ENCODE measurements around the gene LDB1. TPM values are rescaled to one million over a fixed set of nuclear protein-coding genes. Genes with fewer than 3 reads are reported as not detected.

The LDB1 gene
- total and polyA plus RNA-seq, 2 of the 13 experiments (the other 11 are each of a cell fraction or from before 2014, with no cell fraction given) = 17.2 to 45.5 TPM

- TF ChIP-seq ZSCAN21 (CRISPR knock-in tag; IDR thresholded peaks at IDR 0.05; ENCODE audit: borderline replicate concordance) (peak; percentile 81), MED13 (CRISPR knock-in tag; IDR thresholded peaks at IDR 0.05) (no peak), ZBTB10 (CRISPR knock-in tag; IDR thresholded peaks at IDR 0.05; ENCODE audit: borderline replicate concordance) (no peak), SP2 (CRISPR knock-in tag; IDR thresholded peaks at IDR 0.05) (peak; percentile 36; the same call in 1 of the 2 replicates), ZNF138 (CRISPR knock-in tag; IDR thresholded peaks at IDR 0.05; ENCODE audit: low read depth) (0 out of 2 replicates have a peak, but pooled peaks have one; percentile 68), RBFOX2 (IDR thresholded peaks at IDR 0.05; ENCODE audit: low read depth, low read length) (peak; percentile 67), SIN3B (IDR thresholded peaks at IDR 0.05; ENCODE audit: low read length) (no peak), KLF16 (CRISPR knock-in tag; IDR thresholded peaks at IDR 0.05) (no peak), TAF1 (CRISPR knock-in tag; IDR thresholded peaks at IDR 0.05) (no peak; the same call in 1 of the 2 replicates), WIZ (CRISPR knock-in tag; IDR thresholded peaks at IDR 0.05) (no peak), HIC2 (CRISPR knock-in tag; IDR thresholded peaks at IDR 0.05; ENCODE audit: low read depth) (no peak), IRF2 (CRISPR knock-in tag; IDR thresholded peaks at IDR 0.05) (no peak), KAT7 (CRISPR knock-in tag; IDR thresholded peaks at IDR 0.05; ENCODE audit: borderline replicate concordance) (no peak; the same call in 1 of the 2 replicates), SOX13 (IDR thresholded peaks at IDR 0.05) (no peak), SOX13 (CRISPR knock-in tag; conservative IDR thresholded peaks at IDR 0.05 in 1 of 2, IDR thresholded peaks at IDR 0.05 in 1 of 2) (no peak; a peak in 1 of 4 replicates), ZSCAN31 (CRISPR knock-in tag; IDR thresholded peaks at IDR 0.05; ENCODE audit: low read depth) (peak; percentile 69; the same call in 1 of the 2 replicates), MXD3 (CRISPR knock-in tag; IDR thresholded peaks at IDR 0.05) (0 out of 2 replicates have a peak, but pooled peaks have one; percentile 32), KLF15 (CRISPR knock-in tag; IDR thresholded peaks at IDR 0.05; ENCODE audit: borderline replicate concordance) (no peak), ZNF724P (CRISPR knock-in tag; IDR thresholded peaks at IDR 0.05; ENCODE audit: borderline replicate concordance) (0 out of 2 replicates have a peak, but pooled peaks have one; percentile 42)
Observed at GRCh38 chr10:102120142-102120990, at the start of gene LDB1 (continued).
